Measurements from ENCODE around the gene PMCH. TPM values are rescaled to one million over a fixed set of nuclear protein-coding genes. Genes with fewer than 3 reads are reported as not detected.

Gene PMCH
- total RNA-seq, 1 experiment from 2014 or later: not detected

GRCh38 chr12:102195826-102196225 lies 1.8 kb downstream of the PMCH start:
- POLR2A ChIA-PET (ENCODE audit: low non-redundant PET): no interaction called here
- H3K9me3 ChIP-seq (ENCODE audit: low read depth, low read length, poor library complexity, severe bottlenecking): no peaks in the 10 kb centered on the region
- H3K4me1 ChIP-seq (ENCODE audit: insufficient read depth, low read length, poor library complexity, severe bottlenecking): no peaks in the 10 kb centered on the region
- TF ChIP-seq EZH2 (IDR thresholded peaks at IDR 0.05; ENCODE audit: borderline replicate concordance, low read depth, low read length, poor library complexity, severe bottlenecking) (no peak), CTCF (conservative IDR thresholded peaks at IDR 0.05; ENCODE audit: low read depth, low read length) (no peak)
- H3K4me3 ChIP-seq (ENCODE audit: low read depth, low read length, poor library complexity, severe bottlenecking): no peak overlapping the region
- no peak for DNase-seq (ENCODE audit: low spot score)
- H3K36me3 ChIP-seq (ENCODE audit: insufficient read depth, low read length, poor library complexity, severe bottlenecking): peaks cover 3% of the 10 kb centered on the region
- intact Hi-C loops (cut with micrococcal nuclease; ENCODE audit: unreplicated experiment): no loop called here
- no peak overlapping the region for H3K27ac ChIP-seq (ENCODE audit: low read depth, low read length, poor library complexity, severe bottlenecking)
- H3K27me3 ChIP-seq (replicated peaks; ENCODE audit: insufficient read depth, low read depth, low read length, poor library complexity): no peaks in the 10 kb centered on the region
- BruUV-seq (replicated peaks): no TSS peak
- CTCF ChIA-PET: no interaction called here

- Histone ChIP-seq H3K27ac (ENCODE audit: low read depth, low read length, poor library complexity, severe bottlenecking) (no peak overlapping the region), H3K4me3 (ENCODE audit: low read depth, low read length, poor library complexity, severe bottlenecking) (no peak overlapping the region), H3K36me3 (ENCODE audit: insufficient read depth, low read length, poor library complexity, severe bottlenecking) (no peaks in the 10 kb centered on the region), H3K27me3 (replicated peaks; ENCODE audit: insufficient read depth, low read depth, low read length, poor library complexity) (peaks cover 28% of the 10 kb centered on the region), H3K9me3 (ENCODE audit: low read depth, low read length, poor library complexity, severe bottlenecking) (no peaks in the 10 kb centered on the region), H3K4me1 (ENCODE audit: insufficient read depth, low read length, poor library complexity, severe bottlenecking) (no peaks in the 10 kb centered on the region)
- ChIA-PET POLR2A (ENCODE audit: low non-redundant PET) (no interaction called here), CTCF (no interaction called here)
- peak; percentile 53 for DNase-seq (ENCODE audit: low spot score)
- no TSS peak for BruUV-seq (replicated peaks)
- no peak for TF ChIP-seq CTCF (conservative IDR thresholded peaks at IDR 0.05; ENCODE audit: low read depth, low read length)
- TF ChIP-seq EZH2 (IDR thresholded peaks at IDR 0.05; ENCODE audit: borderline replicate concordance, low read depth, low read length, poor library complexity, severe bottlenecking): no peak
- intact Hi-C loops (cut with micrococcal nuclease; ENCODE audit: unreplicated experiment): no loop called here
Measured at GRCh38 chr12:102182635-102183034, 15.0 kb downstream of the PMCH start.

GRCh38 chr12:102174761-102175160 lies 22.9 kb downstream of the PMCH start:
- no peak overlapping the region for H3K27ac ChIP-seq (ENCODE audit: low read depth, low read length, poor library complexity, severe bottlenecking)
- no TSS peak for BruUV-seq (replicated peaks)
- peaks cover 56% of the 10 kb centered on the region for H3K27me3 ChIP-seq (replicated peaks; ENCODE audit: insufficient read depth, low read depth, low read length, poor library complexity)
- intact Hi-C loops (cut with micrococcal nuclease; ENCODE audit: unreplicated experiment): loop anchor here (5.0 to 10.0 kb wide), 2 partner anchors 308 to 530 kb away; partner anchors contain the start of gene IGF1
- ChIA-PET POLR2A (ENCODE audit: low non-redundant PET) (no interaction called here), CTCF (interaction anchor here (0.6 kb wide), 1 partner anchor 310 kb away, joined by 3 read pairs; no protein-coding TSS in a partner anchor)
- no peak for DNase-seq (ENCODE audit: low spot score)
- H3K4me3 ChIP-seq (ENCODE audit: low read depth, low read length, poor library complexity, severe bottlenecking): no peak overlapping the region
- no peaks in the 10 kb centered on the region for H3K9me3 ChIP-seq (ENCODE audit: low read depth, low read length, poor library complexity, severe bottlenecking)
- TF ChIP-seq CTCF (conservative IDR thresholded peaks at IDR 0.05; ENCODE audit: low read depth, low read length) (no peak), EZH2 (IDR thresholded peaks at IDR 0.05; ENCODE audit: borderline replicate concordance, low read depth, low read length, poor library complexity, severe bottlenecking) (no peak)
- no peaks in the 10 kb centered on the region for H3K36me3 ChIP-seq (ENCODE audit: insufficient read depth, low read length, poor library complexity, severe bottlenecking)
- no peaks in the 10 kb centered on the region for H3K4me1 ChIP-seq (ENCODE audit: insufficient read depth, low read length, poor library complexity, severe bottlenecking)
